Measurements from ENCODE around the gene LCT.

Gene LCT

DNA sequence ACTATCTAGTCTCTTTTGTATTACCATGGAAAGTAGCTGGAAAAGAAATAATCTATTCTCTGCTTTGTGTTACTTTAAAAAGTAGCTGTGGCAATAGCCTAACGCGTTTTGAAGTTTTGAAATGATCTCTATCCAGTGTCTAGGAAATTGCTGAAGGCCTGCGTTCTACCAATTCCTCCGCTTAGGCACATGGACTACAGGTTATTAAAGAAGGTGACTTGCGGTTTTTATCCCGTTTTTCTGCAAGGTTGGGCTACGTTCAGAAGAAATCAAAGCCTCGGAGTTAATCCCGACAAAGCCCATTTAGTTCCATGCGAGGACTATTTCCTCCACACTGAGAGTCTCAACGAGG lies 96.0 kb downstream of the LCT start:
- no peak for DNase-seq

DNA sequence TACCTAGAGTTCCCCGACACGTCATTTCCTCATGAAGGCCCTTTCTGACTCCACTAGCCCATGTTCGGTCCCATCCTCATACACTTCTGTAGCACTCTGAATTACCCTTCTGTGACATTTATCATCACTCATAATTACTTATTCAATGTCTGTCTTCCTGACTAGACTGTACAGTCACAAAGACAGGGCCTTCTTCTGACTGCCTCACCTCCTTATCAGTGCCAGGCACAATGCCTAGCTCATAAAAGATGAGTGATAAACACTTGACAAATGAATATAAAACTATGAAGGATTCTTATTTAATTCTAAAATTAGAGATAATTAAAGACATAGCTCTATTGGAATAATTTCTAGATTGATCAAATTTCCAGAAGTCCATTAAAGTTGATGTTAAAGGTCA lies 96.8 kb downstream of the LCT start:
- DNase-seq: no peak

Data from NCI-H510A (cell line).